ENCODE results near the gene SNX30.

Gene SNX30

DNA sequence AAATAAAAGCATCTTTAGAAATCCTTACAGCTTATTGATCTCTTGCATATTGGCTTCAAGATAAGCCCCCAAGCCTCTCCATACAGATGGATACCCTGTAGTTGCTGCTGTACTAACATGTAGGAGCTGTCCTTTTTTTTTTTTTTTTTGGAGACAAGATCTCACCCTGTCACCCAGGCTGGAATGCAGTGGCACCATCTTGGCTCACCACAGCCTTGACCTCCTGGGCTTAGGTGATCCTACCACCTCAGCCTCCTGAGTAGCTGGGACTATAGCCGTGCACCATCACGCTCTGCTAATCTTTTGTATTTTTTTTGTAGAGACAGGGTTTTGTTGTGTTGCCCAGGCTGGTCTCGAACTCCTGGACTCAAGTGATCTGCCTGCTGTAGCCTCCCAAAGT, 35.4 kb downstream of the SNX30 start:
- WGBS: 90% methylated on average over 3 of the region's 3 CpGs

DNA sequence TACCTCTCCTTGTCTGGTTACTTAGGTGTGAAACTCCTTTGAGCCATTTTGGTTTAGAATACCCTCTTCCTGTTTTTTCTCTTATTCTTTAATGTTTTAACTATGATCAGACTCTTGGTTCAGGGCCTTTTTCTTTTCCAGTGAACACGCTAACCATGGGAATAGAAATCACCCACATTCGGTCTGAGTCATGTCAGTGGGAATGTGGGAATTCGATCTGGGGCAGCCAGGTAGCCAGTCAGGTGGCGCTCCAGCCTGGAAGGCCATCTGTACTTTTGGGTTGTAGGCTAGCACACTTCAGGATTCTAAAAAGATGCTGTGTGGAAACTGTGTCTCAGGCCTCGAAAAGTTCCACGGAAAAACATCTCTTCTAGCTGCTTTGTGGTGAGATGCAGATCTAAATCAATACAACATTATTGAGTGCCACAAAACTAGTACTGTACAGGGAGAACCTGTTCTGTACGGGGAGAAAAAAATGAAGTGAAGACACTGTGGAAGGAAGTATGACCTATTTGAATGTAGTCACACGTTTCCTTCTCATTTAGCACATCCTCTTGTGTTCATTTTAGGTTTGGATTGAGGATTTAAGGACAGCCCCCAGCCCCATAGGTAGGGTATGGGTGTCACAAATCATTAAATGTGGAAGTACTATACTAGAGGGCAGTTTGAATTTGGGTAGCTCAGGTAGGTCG, 36.4 kb downstream of the SNX30 start:
- H3K4me3 ChIP-seq (ENCODE audit: low read length): no peak overlapping the region
- H3K9me3 ChIP-seq (ENCODE audit: insufficient read depth, low read depth, low read length): no peaks in the 10 kb centered on the region
- H3K27me3 ChIP-seq (ENCODE audit: insufficient read depth, low read length): no peaks in the 10 kb centered on the region
- no peak overlapping the region for H3K9ac ChIP-seq (ENCODE audit: low read depth, low read length)
- H3K36me3 ChIP-seq (ENCODE audit: insufficient read depth, low read length): no peaks in the 10 kb centered on the region
- H3K4me1 ChIP-seq (ENCODE audit: insufficient read depth, low read length): 0 out of 2 replicates have a peak, but pooled peaks cover 11% of the 10 kb centered on the region
- no peak overlapping the region for H3K27ac ChIP-seq (ENCODE audit: low read depth, low read length)
- WGBS: 78% methylated on average over 9 of the region's 9 CpGs

More for the DNA sequence above, 35.4 kb downstream of the SNX30 start:
- Histone ChIP-seq H3K9me3 (ENCODE audit: insufficient read depth, low read depth, low read length) (no peaks in the 10 kb centered on the region), H3K9ac (ENCODE audit: low read depth, low read length) (no peak overlapping the region), H3K4me1 (ENCODE audit: insufficient read depth, low read length) (0 out of 2 replicates have a peak, but pooled peaks cover 11% of the 10 kb centered on the region), H3K4me3 (ENCODE audit: low read length) (no peak overlapping the region), H3K27ac (ENCODE audit: low read depth, low read length) (no peak overlapping the region), H3K36me3 (ENCODE audit: insufficient read depth, low read length) (no peaks in the 10 kb centered on the region), H3K27me3 (ENCODE audit: insufficient read depth, low read length) (no peaks in the 10 kb centered on the region)

DNA sequence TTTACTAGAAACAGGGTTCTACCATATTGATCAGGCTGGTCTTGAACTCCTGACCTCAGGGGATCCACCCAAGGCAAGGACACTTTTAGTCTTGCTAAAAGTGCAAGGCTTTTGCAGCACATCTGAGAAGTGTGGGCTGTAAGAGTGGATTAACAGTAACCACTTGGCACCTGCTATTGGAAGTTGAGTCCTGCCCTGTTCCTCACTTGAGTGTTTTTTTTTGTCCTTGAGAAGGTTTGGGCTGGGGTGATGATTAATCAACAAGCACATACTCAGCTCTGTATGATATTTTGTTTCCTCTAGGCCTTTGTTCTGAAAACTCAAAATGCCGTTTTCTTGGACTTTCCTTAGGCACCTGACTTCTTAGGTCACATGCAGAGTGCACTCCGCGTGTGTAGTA, 37.4 kb downstream of the SNX30 start:
- no peak overlapping the region for H3K4me3 ChIP-seq (ENCODE audit: low read length)
- no peaks in the 10 kb centered on the region for H3K36me3 ChIP-seq (ENCODE audit: insufficient read depth, low read length)
- WGBS: 95% methylated on average over 3 of the region's 3 CpGs
- H3K4me1 ChIP-seq (ENCODE audit: insufficient read depth, low read length): 0 out of 2 replicates have a peak, but pooled peaks cover 11% of the 10 kb centered on the region
- no peak overlapping the region for H3K9ac ChIP-seq (ENCODE audit: low read depth, low read length)
- no peaks in the 10 kb centered on the region for H3K9me3 ChIP-seq (ENCODE audit: insufficient read depth, low read depth, low read length)
- H3K27ac ChIP-seq (ENCODE audit: low read depth, low read length): no peak overlapping the region
- no peaks in the 10 kb centered on the region for H3K27me3 ChIP-seq (ENCODE audit: insufficient read depth, low read length)

DNA sequence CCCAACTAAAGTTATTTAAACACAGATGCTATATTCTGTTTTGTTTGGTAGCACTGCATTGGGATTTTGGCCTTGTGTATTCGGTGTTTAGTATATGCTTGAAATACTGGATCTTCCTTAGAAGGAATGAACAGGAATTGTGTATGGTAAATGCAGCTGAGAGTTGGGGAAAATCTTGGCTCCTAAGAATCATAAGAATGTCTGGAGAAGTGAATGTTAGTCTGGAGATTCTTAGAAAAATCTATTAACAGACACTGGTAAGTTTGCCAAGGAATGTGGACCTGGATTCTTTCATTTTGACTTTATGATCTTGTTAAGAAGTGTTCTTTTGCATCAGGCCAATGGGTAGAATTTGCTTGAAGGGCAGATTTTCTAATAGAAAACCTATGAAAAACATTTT, 38.9 kb downstream of the SNX30 start:
- Histone ChIP-seq H3K9me3 (ENCODE audit: insufficient read depth, low read depth, low read length) (no peaks in the 10 kb centered on the region), H3K9ac (ENCODE audit: low read depth, low read length) (no peak overlapping the region), H3K27ac (ENCODE audit: low read depth, low read length) (no peak overlapping the region), H3K4me1 (ENCODE audit: insufficient read depth, low read length) (0 out of 2 replicates have a peak, but pooled peaks cover 4% of the 10 kb centered on the region), H3K27me3 (ENCODE audit: insufficient read depth, low read length) (no peaks in the 10 kb centered on the region), H3K4me3 (ENCODE audit: low read length) (no peak overlapping the region), H3K36me3 (ENCODE audit: insufficient read depth, low read length) (no peaks in the 10 kb centered on the region)
- 84% methylated on average over 1 of the region's 1 CpG for WGBS

DNA sequence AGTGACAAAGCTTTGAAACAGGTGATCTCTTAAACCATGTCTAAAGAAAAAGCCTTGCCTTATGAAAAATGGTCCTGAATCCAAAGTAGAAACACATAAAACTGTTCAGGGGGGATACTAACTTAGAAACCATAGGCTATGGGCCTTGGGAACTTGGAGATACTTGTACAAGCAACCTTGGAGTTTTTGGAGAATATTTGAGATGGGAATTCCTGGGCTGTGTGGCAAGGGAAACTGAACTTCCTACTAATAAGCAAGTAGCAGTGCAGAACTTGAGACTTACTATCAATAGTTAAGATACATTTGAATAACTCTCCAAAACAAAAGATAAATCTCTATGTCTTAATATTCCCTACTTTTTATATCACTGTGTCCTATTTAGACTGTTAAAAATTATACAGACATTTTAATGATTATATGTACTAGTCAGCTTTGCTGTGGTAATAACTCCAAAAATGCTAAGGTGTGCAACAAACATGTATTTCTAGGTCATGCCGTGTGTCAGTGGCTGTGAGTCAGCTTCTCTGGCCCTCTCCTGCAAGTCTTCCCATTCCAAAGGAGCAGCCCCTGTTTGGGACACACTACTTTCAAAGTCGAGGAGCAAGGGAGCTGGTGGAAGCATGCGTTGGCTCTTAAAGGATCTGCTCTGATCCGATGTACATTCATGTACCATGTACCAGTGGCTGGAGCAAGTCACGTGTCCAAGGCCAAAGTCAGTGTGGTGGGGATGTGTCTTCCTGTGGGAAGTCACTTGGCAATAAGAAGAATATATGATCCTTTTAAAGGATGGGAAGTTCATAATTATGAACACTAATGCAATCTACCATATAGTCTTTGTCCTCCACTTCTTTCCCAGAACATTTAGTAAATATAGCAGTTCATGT, 39.6 kb downstream of the SNX30 start:
- H3K9me3 ChIP-seq (ENCODE audit: insufficient read depth, low read depth, low read length): no peaks in the 10 kb centered on the region
- no peak overlapping the region for H3K27ac ChIP-seq (ENCODE audit: low read depth, low read length)
- H3K36me3 ChIP-seq (ENCODE audit: insufficient read depth, low read length): no peaks in the 10 kb centered on the region
- no peaks in the 10 kb centered on the region for H3K27me3 ChIP-seq (ENCODE audit: insufficient read depth, low read length)
- H3K4me1 ChIP-seq (ENCODE audit: insufficient read depth, low read length): no peaks in the 10 kb centered on the region
- WGBS: 93% methylated on average over 5 of the region's 5 CpGs
- no peak overlapping the region for H3K4me3 ChIP-seq (ENCODE audit: low read length)
- no peak overlapping the region for H3K9ac ChIP-seq (ENCODE audit: low read depth, low read length)

DNA sequence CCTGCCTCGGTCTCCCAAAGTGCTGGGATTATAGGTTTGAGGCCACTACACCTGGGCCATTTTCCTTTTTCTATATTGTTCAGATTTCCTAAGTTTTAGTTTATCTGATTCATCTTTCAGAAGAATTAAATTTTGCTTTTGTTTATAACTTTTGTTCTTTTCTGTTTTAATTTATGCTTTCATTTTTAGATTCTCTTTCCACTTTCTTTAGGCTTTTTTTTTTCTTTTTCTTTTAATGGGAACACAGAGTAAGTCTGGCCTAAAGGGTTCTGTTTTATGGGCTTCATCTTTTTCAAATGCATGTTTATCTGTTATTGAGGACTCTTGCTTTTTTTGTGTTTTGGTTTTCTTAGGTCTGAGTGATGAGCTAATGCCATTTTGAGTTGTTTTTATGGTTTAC, 42.1 kb downstream of the SNX30 start:
- no peaks in the 10 kb centered on the region for H3K4me1 ChIP-seq (ENCODE audit: insufficient read depth, low read length)
- H3K27ac ChIP-seq (ENCODE audit: low read depth, low read length): no peak overlapping the region
- H3K36me3 ChIP-seq (ENCODE audit: insufficient read depth, low read length): no peaks in the 10 kb centered on the region
- H3K27me3 ChIP-seq (ENCODE audit: insufficient read depth, low read length): no peaks in the 10 kb centered on the region
- H3K4me3 ChIP-seq (ENCODE audit: low read length): no peak overlapping the region
- H3K9ac ChIP-seq (ENCODE audit: low read depth, low read length): no peak overlapping the region
- no peaks in the 10 kb centered on the region for H3K9me3 ChIP-seq (ENCODE audit: insufficient read depth, low read depth, low read length)
- WGBS: 100% methylated on average over 1 of the region's 1 CpG

DNA sequence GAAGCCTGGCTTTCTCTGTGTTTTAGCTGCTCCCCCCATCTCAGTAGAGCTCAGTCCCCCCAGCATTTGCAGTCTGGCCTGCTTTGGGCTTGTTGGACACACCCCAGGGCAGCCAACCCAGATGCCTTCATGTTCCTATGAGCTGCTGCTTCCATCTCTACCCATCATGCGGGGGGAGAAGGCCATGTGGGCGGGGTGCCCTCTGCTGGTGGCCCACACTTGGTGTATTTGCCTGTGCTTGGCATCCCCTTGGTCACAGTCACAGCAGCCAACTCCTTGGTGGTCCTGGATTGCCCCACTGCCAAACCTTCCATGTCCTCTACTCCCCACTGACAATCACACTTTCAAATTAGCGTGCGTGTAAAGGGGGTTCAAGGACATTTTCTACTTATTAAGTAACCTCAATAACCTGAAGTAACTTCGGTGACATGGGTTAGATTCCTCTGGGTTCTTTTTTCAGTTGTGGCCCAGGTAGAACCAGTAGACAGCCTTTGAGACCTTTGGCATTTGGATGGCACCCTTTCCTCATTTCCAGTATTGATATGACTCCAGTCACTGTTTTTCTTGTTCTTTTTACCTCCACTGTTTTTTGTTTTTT, 42.8 kb downstream of the SNX30 start:
- 64% methylated on average over 5 of the region's 5 CpGs for WGBS
- H3K36me3 ChIP-seq (ENCODE audit: insufficient read depth, low read length): no peaks in the 10 kb centered on the region

DNA sequence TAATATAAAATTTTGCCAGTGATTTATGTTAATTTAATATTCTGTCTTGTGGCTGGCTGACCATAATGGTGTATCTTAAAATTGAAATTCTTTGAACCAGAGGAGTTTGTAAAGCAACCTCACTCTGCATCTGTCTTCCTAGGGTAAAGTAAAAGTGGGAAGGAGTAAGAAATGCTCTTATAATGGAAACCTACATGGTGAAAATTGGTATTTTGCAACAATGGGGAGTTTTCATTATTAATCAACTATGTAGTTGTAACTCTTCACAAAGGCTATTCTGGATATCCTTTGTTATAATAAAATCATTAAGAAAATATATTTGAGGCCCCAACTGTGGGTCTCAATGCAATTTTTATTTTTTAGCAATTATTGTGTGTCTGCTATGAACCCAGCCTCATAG, 44.2 kb downstream of the SNX30 start:
- Histone ChIP-seq H3K9me3 (ENCODE audit: insufficient read depth, low read depth, low read length) (no peaks in the 10 kb centered on the region), H3K27ac (ENCODE audit: low read depth, low read length) (no peak overlapping the region), H3K4me3 (ENCODE audit: low read length) (no peak overlapping the region), H3K27me3 (ENCODE audit: insufficient read depth, low read length) (no peaks in the 10 kb centered on the region), H3K9ac (ENCODE audit: low read depth, low read length) (no peak overlapping the region), H3K36me3 (ENCODE audit: insufficient read depth, low read length) (no peaks in the 10 kb centered on the region), H3K4me1 (ENCODE audit: insufficient read depth, low read length) (no peaks in the 10 kb centered on the region)

More for the DNA sequence above, 42.8 kb downstream of the SNX30 start:
- Histone ChIP-seq H3K4me3 (ENCODE audit: low read length) (no peak overlapping the region), H3K4me1 (ENCODE audit: insufficient read depth, low read length) (no peaks in the 10 kb centered on the region), H3K9me3 (ENCODE audit: insufficient read depth, low read depth, low read length) (no peaks in the 10 kb centered on the region), H3K27me3 (ENCODE audit: insufficient read depth, low read length) (no peaks in the 10 kb centered on the region), H3K9ac (ENCODE audit: low read depth, low read length) (no peak overlapping the region), H3K27ac (ENCODE audit: low read depth, low read length) (no peak overlapping the region)

DNA sequence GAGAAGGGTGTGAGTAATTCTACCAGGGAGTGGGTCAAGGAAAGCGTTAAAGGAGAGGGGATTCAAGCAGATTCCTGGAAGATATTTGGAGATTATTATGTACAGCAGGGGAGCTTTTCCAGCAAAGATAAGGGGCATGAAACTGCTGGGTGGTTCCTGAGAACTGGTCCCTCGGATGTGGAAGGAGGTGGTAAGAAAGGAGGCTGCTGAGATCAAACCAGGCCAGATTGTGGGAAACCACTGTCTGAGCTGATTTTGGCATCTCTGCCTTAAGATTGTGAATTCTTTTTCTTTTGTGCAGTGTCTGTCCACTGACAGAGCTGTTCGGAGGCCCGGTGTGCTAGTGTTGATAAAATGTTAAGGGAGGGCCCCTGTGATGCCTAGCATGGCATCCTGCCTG, 45.4 kb downstream of the SNX30 start:
- Histone ChIP-seq H3K4me3 (ENCODE audit: low read length) (no peak overlapping the region), H3K9me3 (ENCODE audit: insufficient read depth, low read depth, low read length) (no peaks in the 10 kb centered on the region), H3K27ac (ENCODE audit: low read depth, low read length) (no peak overlapping the region), H3K9ac (ENCODE audit: low read depth, low read length) (no peak overlapping the region), H3K4me1 (ENCODE audit: insufficient read depth, low read length) (no peaks in the 10 kb centered on the region), H3K27me3 (ENCODE audit: insufficient read depth, low read length) (no peaks in the 10 kb centered on the region), H3K36me3 (ENCODE audit: insufficient read depth, low read length) (no peaks in the 10 kb centered on the region)
- WGBS: 79% methylated on average over 4 of the region's 4 CpGs

DNA sequence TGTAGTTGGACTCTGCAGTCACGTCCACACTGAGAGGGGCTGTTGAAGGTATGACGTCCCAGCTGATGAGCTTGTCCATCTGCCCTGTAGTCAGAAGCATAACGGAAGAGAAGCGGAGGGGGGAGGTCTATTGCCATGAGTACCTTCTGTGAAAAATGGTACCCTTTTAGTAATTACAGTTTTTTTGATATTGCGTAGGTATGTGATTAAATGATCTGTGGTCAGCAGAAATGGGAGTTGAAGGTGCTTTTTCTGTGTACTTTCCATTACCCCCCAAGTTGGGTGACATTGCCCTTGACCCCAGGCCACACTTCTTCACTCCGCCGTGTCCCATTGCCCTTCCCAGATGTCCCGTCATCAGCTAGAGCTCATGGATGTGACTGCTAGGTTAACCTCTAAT, 45.9 kb downstream of the SNX30 start:
- no peaks in the 10 kb centered on the region for H3K27me3 ChIP-seq (ENCODE audit: insufficient read depth, low read length)
- no peak overlapping the region for H3K27ac ChIP-seq (ENCODE audit: low read depth, low read length)
- 96% methylated on average over 8 of the region's 8 CpGs for WGBS
- no peaks in the 10 kb centered on the region for H3K9me3 ChIP-seq (ENCODE audit: insufficient read depth, low read depth, low read length)
- no peaks in the 10 kb centered on the region for H3K4me1 ChIP-seq (ENCODE audit: insufficient read depth, low read length)
- H3K36me3 ChIP-seq (ENCODE audit: insufficient read depth, low read length): no peaks in the 10 kb centered on the region
- H3K9ac ChIP-seq (ENCODE audit: low read depth, low read length): no peak overlapping the region
- H3K4me3 ChIP-seq (ENCODE audit: low read length): no peak overlapping the region

DNA sequence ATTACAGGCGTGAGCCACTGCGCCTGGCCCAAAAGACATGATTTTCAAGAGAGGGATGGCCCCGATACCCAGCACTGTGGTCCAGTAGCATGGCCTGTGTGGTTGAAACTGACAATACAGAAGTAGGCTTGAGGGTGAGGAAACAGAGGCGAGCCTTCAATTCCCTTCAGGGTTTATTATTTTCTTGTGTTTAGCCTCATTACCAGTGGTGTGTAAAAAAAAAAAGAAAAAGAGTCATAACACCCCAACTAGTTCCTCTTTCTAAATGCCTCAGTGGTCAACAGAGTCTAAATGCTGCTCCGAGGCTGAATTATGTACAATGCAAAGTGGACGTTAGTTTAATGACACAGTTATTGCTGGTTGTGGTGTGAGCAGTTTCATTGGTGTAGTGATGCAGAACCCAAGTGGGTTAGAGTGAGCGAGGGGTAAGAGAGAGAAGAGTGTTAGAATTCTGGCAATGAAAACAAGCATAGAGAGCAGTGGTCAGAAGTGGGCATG, 58.8 kb downstream of the SNX30 start:
- Histone ChIP-seq H3K9ac (ENCODE audit: low read depth, low read length) (no peak overlapping the region), H3K36me3 (ENCODE audit: insufficient read depth, low read length) (peaks cover 13% of the 10 kb centered on the region), H3K4me3 (ENCODE audit: low read length) (no peak overlapping the region), H3K27me3 (ENCODE audit: insufficient read depth, low read length) (no peaks in the 10 kb centered on the region), H3K4me1 (ENCODE audit: insufficient read depth, low read length) (peaks cover 13% of the 10 kb centered on the region), H3K9me3 (ENCODE audit: insufficient read depth, low read depth, low read length) (no peaks in the 10 kb centered on the region), H3K27ac (ENCODE audit: low read depth, low read length) (no peak overlapping the region)
- WGBS: 94% methylated on average over 7 of the region's 7 CpGs

Measured in HUES64 (cell line).